Smooth muscle cell (in vitro differentiated cells): ENCODE measurements around the gene HES3. TPM values are rescaled to one million over a fixed set of nuclear protein-coding genes. Genes with fewer than 3 reads are reported as not detected.

Experiments
- DNase-seq: peaks from one replicate; lab custom pipeline; 2025; ENCODE audit not compliant: unreplicated experiment; lab: John Stamatoyannopoulos, UW
- H2AFZ ChIP-seq: fragments of 200-600 bp; sonication (generic); 2 replicates; pipeline ENCODE4 v1.6.0; 2016; ENCODE audit warnings: antibody characterized with exemption, low read depth, mild to moderate bottlenecking
- H3F3A ChIP-seq: fragments of 200-600 bp; sonication (generic); 2 replicates; pipeline ENCODE4 v1.6.0; 2017; ENCODE audit warnings: antibody characterized with exemption, low read depth
- H3K27ac ChIP-seq: fragments of 200-600 bp; sonication (generic); 2 replicates; pipeline ENCODE4 v1.5.1; 2016; ENCODE audit warnings: low read depth, mild to moderate bottlenecking
- H3K27me3 ChIP-seq: fragments of 200-600 bp; sonication (generic); 2 replicates; pipeline ENCODE4 v1.6.1; 2016; ENCODE audit warnings: low read depth, mild to moderate bottlenecking
- H3K36me3 ChIP-seq: fragments of 200-600 bp; sonication (generic); 2 replicates; pipeline ENCODE4 v1.5.1; 2016; ENCODE audit warnings: low read depth
- H3K4me1 ChIP-seq: fragments of 200-600 bp; sonication (generic); 2 replicates; pipeline ENCODE4 v1.5.1; 2016; ENCODE audit warnings: low read depth
- H3K4me2 ChIP-seq: fragments of 200-600 bp; sonication (generic); 2 replicates; pipeline ENCODE4 v1.6.0; 2016; ENCODE audit warnings: mild to moderate bottlenecking
- H3K4me3 ChIP-seq: fragments of 200-600 bp; sonication (generic); 2 replicates; pipeline ENCODE4 v1.5.1; 2016; ENCODE audit warnings: mild to moderate bottlenecking
- H3K79me2 ChIP-seq: fragments of 200-600 bp; sonication (generic); 2 replicates; pipeline ENCODE4 v1.6.0; 2016; ENCODE audit warnings: low read depth, mild to moderate bottlenecking
- H3K9ac ChIP-seq: fragments of 200-600 bp; sonication (generic); 2 replicates; pipeline ENCODE4 v1.6.0; 2016; ENCODE audit warnings: low read depth
- H3K9me3 ChIP-seq: fragments of 200-600 bp; sonication (generic); replicated peaks from 2 replicates; pipeline ENCODE4 v1.5.1; 2016; ENCODE audit warnings: low read depth
- H4K20me1 ChIP-seq: fragments of 200-600 bp; sonication (generic); 2 replicates; pipeline ENCODE4 v1.6.0; 2016; ENCODE audit warnings: low read depth
- WGBS: methylation state at CpG from one replicate; pipeline ENCODE4 v1.1.7; 2016; ENCODE audit warnings: low lambda C conversion rate; 5-methylcytosine and 5-hydroxymethylcytosine counted together
- polyA plus RNA-seq: library from polyadenylated mRNA; unstranded; fragments of >200 nt; fragmentation: Nextera tagmentation; extraction: Ambion mirVana; gene quantifications from 2 replicates; pipeline ENCODE4 v1.2.1, GENCODE V29; 2016
- total RNA-seq: library from RNA; depleted of rRNA; stranded (reverse); fragments of >200 nt; gene quantifications from 2 replicates; pipeline ENCODE4 v1.2.3, GENCODE V29; 2014
- TF ChIP-seq, protein P1 (sequence below): fragments of 200-600 bp; sonication (generic); IDR thresholded peaks from 2 replicates; pipeline ENCODE4 v1.5.1; 2017; ENCODE audit warnings: borderline replicate concordance, mild to moderate bottlenecking, antibody characterized with exemption; ENCODE audit not compliant: insufficient read depth, poor library complexity, severe bottlenecking

HES3 gene
- total and polyA plus RNA-seq, 2 experiments from 2014 or later = not detected

DNA sequence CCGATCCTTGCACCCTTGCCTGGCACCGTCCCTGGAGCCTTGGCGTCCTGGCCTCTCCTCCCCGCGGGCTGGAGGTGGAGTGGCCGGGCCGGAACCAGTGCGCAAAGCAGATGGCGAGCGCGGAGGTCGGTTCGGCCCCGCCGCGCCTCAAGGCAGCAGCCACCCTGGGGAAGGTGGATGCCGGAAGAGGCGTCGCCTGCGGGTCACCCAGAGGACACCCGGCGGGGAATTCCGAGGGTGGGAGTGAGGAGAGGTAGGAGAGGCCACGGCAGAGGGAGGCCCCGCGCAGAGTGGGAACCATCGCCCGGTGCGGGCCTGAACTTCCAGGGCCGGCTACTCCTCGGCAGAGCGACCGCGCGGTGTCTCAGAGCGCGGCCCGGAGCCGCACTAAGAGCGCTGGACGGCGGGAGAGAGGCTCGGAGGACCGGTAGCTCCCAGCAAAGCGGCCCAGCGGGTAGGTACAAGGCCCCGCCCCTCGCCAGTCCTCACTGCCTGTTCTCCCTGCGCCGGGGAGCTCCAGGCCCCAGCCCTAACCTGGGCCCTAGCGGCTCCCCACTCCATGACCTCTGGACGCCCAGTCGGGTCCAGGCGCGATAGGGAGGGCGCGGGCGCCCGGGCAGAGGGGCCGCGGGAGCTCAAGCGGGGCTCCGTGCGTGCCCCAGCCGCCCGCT is 38.0 kb upstream of the HES3 start, which contains the start of gene RNF207:
RNF207 (plus strand) TSS at position 271 of the 671 bp plus-strand sequence. CDS start 417 bp downstream, outside the sequence.
- no peaks in the 10 kb centered on the region for H4K20me1 ChIP-seq
- peak within 1 kb of the TSS; percentile 63 for H3K4me3 ChIP-seq
- H3K9me3 ChIP-seq = no peaks in the 10 kb centered on the region
- H3K9ac ChIP-seq = no peak within 1 kb of the TSS
- WGBS = 11% methylated on average over 49 of the region's 66 CpGs
- peaks cover 3% of the 10 kb centered on the region for H3K27me3 ChIP-seq
- no peaks in the 10 kb centered on the region for H3K79me2 ChIP-seq
- TF ChIP-seq, protein P1, sequence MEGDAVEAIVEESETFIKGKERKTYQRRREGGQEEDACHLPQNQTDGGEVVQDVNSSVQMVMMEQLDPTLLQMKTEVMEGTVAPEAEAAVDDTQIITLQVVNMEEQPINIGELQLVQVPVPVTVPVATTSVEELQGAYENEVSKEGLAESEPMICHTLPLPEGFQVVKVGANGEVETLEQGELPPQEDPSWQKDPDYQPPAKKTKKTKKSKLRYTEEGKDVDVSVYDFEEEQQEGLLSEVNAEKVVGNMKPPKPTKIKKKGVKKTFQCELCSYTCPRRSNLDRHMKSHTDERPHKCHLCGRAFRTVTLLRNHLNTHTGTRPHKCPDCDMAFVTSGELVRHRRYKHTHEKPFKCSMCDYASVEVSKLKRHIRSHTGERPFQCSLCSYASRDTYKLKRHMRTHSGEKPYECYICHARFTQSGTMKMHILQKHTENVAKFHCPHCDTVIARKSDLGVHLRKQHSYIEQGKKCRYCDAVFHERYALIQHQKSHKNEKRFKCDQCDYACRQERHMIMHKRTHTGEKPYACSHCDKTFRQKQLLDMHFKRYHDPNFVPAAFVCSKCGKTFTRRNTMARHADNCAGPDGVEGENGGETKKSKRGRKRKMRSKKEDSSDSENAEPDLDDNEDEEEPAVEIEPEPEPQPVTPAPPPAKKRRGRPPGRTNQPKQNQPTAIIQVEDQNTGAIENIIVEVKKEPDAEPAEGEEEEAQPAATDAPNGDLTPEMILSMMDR = no peak
- H3K36me3 ChIP-seq = no peaks in the 10 kb centered on the region
- H2AFZ ChIP-seq = peak within 1 kb of the TSS; percentile 67
- DNase-seq = no peak
- no peaks in the 10 kb centered on the region for H3F3A ChIP-seq
- H3K27ac ChIP-seq = no peak within 1 kb of the TSS
- peaks cover 20% of the 10 kb centered on the region for H3K4me1 ChIP-seq
- peak within 1 kb of the TSS; percentile 92 for H3K4me2 ChIP-seq

- Histone ChIP-seq H3K4me1 (peaks cover 20% of the 10 kb centered on the region), H3K4me2 (peak overlapping the region; percentile 92), H3K4me3 (peak overlapping the region; percentile 63), H3K27me3 (peaks cover 3% of the 10 kb centered on the region), H2AFZ (no peak overlapping the region), H4K20me1 (no peaks in the 10 kb centered on the region), H3K9me3 (no peaks in the 10 kb centered on the region), H3K9ac (no peak overlapping the region), H3K36me3 (no peaks in the 10 kb centered on the region), H3K79me2 (no peaks in the 10 kb centered on the region), H3F3A (no peaks in the 10 kb centered on the region), H3K27ac (no peak overlapping the region)
- TF ChIP-seq, protein P1 = no peak
- whole genome bisulfite sequencing = 40% methylated on average over 18 of the region's 25 CpGs
- DNase-seq = no peak
Observed at GRCh38 chr1:6206520-6206855, 37.5 kb upstream of the HES3 start.

- no peaks in the 10 kb centered on the region for H3F3A ChIP-seq
- H3K4me3 ChIP-seq = peak overlapping the region; percentile 63
- H3K9me3 ChIP-seq = no peaks in the 10 kb centered on the region
- H3K4me1 ChIP-seq = peaks cover 20% of the 10 kb centered on the region
- no peak overlapping the region for H3K4me2 ChIP-seq
- no peak overlapping the region for H3K27ac ChIP-seq
- peaks cover 3% of the 10 kb centered on the region for H3K27me3 ChIP-seq
- DNase-seq = no peak
- TF ChIP-seq, protein P1 = no peak
- H4K20me1 ChIP-seq = no peaks in the 10 kb centered on the region
- no peak overlapping the region for H2AFZ ChIP-seq
- H3K9ac ChIP-seq = no peak overlapping the region
- no peaks in the 10 kb centered on the region for H3K79me2 ChIP-seq
- H3K36me3 ChIP-seq = no peaks in the 10 kb centered on the region
- WGBS = 94% methylated on average over 19 of the region's 19 CpGs
Observed at GRCh38 chr1:6207075-6207885, 36.7 kb upstream of the HES3 start.
